Kidney (tissue), 14 donors: ENCODE data around the gene YKT6. TPM values are rescaled to one million over a fixed set of nuclear protein-coding genes. Genes with fewer than 3 reads are reported as not detected.

Experiments used
- DNase-seq, 5 donors: peaks; one replicate each; pipeline ENCODE4 v3.0.0-alpha.2; 2013 to 2020
- FAIRE-seq: peaks from 2 replicates; lab custom pipeline; 2012; peaks lifted over from hg19 to GRCh38; lab: Jason Lieb, UNC
- H3K27ac ChIP-seq, 2 donors: one replicate each; pipeline ENCODE4 v1.7.0; 2013; ENCODE audit warnings: low read depth in 2 of 2, low read length in 2 of 2, inconsistent platforms in 1 of 2
- H3K27me3 ChIP-seq: one replicate; pipeline ENCODE4 v1.7.1; 2013; ENCODE audit warnings: low read length, inconsistent platforms; ENCODE audit not compliant: control insufficient read depth, insufficient read depth
- H3K36me3 ChIP-seq, 3 donors: one replicate each; pipeline versions ENCODE4 v1.7.0 to v1.7.1; 2013; ENCODE audit warnings: low read length in 3 of 3, control low read depth in 1 of 3, inconsistent platforms in 1 of 3; ENCODE audit not compliant: insufficient read depth in 3 of 3, control insufficient read depth in 2 of 3
- H3K4me1 ChIP-seq, 3 donors: one replicate each; pipeline versions ENCODE4 v1.7.0 to v1.7.1; 2013; ENCODE audit warnings: low read length in 3 of 3, inconsistent platforms in 1 of 3, low read depth in 1 of 3; ENCODE audit not compliant: control insufficient read depth in 2 of 3, insufficient read depth in 2 of 3
- H3K4me3 ChIP-seq, 3 donors: one replicate each; pipeline versions ENCODE4 v1.7.0 to v1.8.1; 2013; ENCODE audit warnings: low read length in 3 of 3, control low read depth in 1 of 3, inconsistent platforms in 1 of 3
- H3K9ac ChIP-seq, 3 donors: one replicate each; pipeline versions ENCODE4 v1.7.0 to v1.7.1; 2013; ENCODE audit warnings: low read length in 3 of 3, control low read depth in 1 of 3, inconsistent platforms in 1 of 3
- H3K9me3 ChIP-seq, 3 donors: one replicate each; pipeline versions ENCODE4 v1.7.0 to v1.7.1; 2013; ENCODE audit warnings: low read length in 3 of 3, control low read depth in 1 of 3, inconsistent platforms in 1 of 3; ENCODE audit not compliant: control insufficient read depth in 2 of 3, insufficient read depth in 1 of 3
- CTCF ChIP-seq: IDR thresholded peaks from 3 replicates; pipeline ENCODE4 v1.5.1; 2012; ENCODE audit warnings: mild to moderate bottlenecking, moderate library complexity, borderline replicate concordance; ENCODE audit not compliant: insufficient read depth; ENCODE audit errors: extremely low read depth
- intact Hi-C: fragments of 100-400 bp; cut with DNase I; formaldehyde crosslinking; loops from one replicate; pipeline ENCODE4 v1.11.1; 2022
- polyA plus RNA-seq: library from polyadenylated mRNA; stranded (reverse); fragments of 350-450 nt; fragmentation: Illumina TruSeq; extraction: RNeasy Lipid Tissue Mini Kit (QIAGEN cat#74804); gene quantifications from one replicate; pipeline ENCODE4 v1.2.3, GENCODE V29; 2014; ENCODE audit warnings: low read depth, low replicate concordance; ENCODE audit not compliant: insufficient read depth
- total RNA-seq: library from RNA; stranded (reverse); fragmentation: NEBNext Ultra II Directional; extraction: Animal tissue kit (Norgen Biotek cat#: 25700); gene quantifications from one replicate; pipeline ENCODE4 v1.2.1, GENCODE V29; 2021
- donor health status: control.
- donor health status: control.
- donor health status: control.
- donor health status: control.
- donor health status: control.
- donor health status: DM: yes; HTN: yes; CAD: no.
- donor health status: Normal renal cell carcinoma (clear cell type).

Gene YKT6
- total and polyA plus RNA-seq, 2 donors from 2014 or later = 53.2 to 60.2 TPM

- Histone ChIP-seq H3K27ac (no peak overlapping the region), H3K4me3 (no peak overlapping the region), H3K4me1 (no peaks in the 10 kb centered on the region), H3K9me3 (peaks cover 0 to 3% (median 0%) of the 10 kb centered on the region in 3 donors), H3K27me3 (no peaks in the 10 kb centered on the region), H3K9ac (no peak overlapping the region), H3K36me3 (no peaks in the 10 kb centered on the region)
- TF ChIP-seq CTCF = no peak
- intact Hi-C loops = no loop called here
- DNase-seq (peak in 1 of 5 donors; percentile 9), FAIRE-seq (no peak)
Measured at GRCh38 chr7:44222074-44222473, 21.3 kb downstream of the YKT6 start.

DNA sequence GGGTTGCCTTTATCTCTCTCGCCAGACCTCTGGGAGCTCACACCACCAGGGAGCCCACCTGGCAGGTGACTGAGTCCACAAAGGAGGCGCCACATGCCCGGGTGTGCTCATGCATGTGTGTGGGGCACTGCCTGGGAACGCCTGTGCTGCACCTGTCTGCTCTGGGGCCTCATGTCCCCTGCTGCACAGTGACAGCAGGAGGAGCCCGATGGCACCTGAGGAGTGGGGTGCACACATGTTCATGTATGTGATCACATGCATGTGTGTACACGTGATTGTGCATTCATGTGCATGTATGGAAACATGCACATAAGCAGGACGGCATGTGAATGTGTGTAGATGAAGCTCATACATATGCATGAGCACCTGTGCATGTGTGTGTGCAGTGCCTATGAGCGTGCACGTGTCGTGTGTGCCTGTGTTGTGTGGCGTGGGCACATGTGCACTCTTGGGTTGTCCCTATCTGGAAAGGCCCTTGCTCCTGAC, 22.0 kb downstream of the YKT6 start:
- DNase-seq (peak in 2 of 5 donors; percentile 32 to 45), FAIRE-seq (no peak)
- TF ChIP-seq CTCF = no peak
- Histone ChIP-seq H3K9ac (no peak overlapping the region), H3K9me3 (peaks cover 0 to 3% (median 0%) of the 10 kb centered on the region in 3 donors), H3K36me3 (no peaks in the 10 kb centered on the region), H3K27me3 (no peaks in the 10 kb centered on the region), H3K27ac (no peak overlapping the region), H3K4me3 (no peak overlapping the region), H3K4me1 (no peaks in the 10 kb centered on the region)
- intact Hi-C loops = no loop called here

DNA sequence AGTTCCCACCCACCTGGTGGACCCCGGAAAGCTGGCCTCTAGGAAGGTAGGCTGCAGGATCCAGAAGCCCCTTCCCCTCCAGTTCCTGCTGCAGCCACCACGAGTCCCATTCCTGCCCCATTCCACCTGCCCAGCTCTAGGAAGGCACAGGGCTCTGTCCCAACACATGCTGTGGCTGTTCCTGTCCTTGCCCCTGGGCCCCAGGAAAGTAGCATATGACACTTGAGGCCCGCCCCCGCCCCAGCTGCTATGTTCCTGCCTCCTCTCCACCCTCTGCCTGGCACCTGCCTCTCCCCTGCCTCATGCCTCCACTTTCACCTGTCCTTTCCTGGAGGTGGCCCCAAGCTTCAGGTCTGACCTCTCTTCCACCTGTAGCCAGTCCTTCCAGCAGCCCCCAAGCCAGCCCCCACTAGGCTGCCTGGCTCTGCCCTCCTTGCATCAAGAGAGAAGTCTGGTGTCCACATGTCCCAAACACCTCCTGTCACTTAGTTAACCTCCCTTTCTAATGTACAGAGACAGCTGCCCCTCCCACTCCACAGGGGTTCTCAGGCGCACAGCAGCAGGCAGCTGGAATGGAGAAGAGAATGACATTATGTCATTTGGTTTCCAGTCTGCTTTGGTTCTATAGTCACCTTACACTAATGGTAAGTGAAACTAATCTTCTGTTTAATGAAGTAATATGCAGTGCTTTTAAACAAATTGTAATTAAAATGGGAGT, 22.7 kb downstream of the YKT6 start:
- intact Hi-C loops = no loop called here
- H3K4me1 ChIP-seq = no peaks in the 10 kb centered on the region
- H3K4me3 ChIP-seq = no peak overlapping the region
- no peak for FAIRE-seq
- no peak for TF ChIP-seq CTCF
- no peaks in the 10 kb centered on the region for H3K36me3 ChIP-seq
- peaks cover 0 to 3% (median 0%) of the 10 kb centered on the region in 3 donors for H3K9me3 ChIP-seq
- H3K27me3 ChIP-seq = no peaks in the 10 kb centered on the region
- peak in 2 of 5 donors; percentile 37 to 43 for DNase-seq
- no peak overlapping the region for H3K9ac ChIP-seq
- H3K27ac ChIP-seq = no peak overlapping the region
